Peyer's patch (tissue), 4 donors: Measurements from ENCODE around the gene DVL2.

Experiments
- CTCF ChIP-seq, 6 experiments: fragments of 450-650 bp in 4 of 6; fragments of 200-600 bp in 2 of 6; sonication (generic) in 1 of 6; IDR thresholded peaks; one replicate each; pipeline ENCODE4 v1.5.1; 2017 to 2019; ENCODE audit warnings: antibody characterized with exemption in 6 of 6, mild to moderate bottlenecking in 3 of 6, moderate library complexity in 1 of 6
- POLR2A ChIP-seq, 2 donors: fragments of 450-650 bp; IDR thresholded peaks; one replicate each; pipeline ENCODE4 v1.5.1; 2017; ENCODE audit warnings: antibody characterized with exemption in 2 of 2, mild to moderate bottlenecking in 2 of 2, moderate library complexity in 2 of 2

- TF ChIP-seq CTCF (IDR thresholded peaks at IDR 0.05), result no peak
- TF ChIP-seq POLR2A (IDR thresholded peaks at IDR 0.05), result no peak
Observed at GRCh38 chr17:7204336-7204735, 30.0 kb downstream of the DVL2 start.
